WTC11 (cell line): ENCODE measurements around the gene ARTN. TPM values are rescaled to one million over a fixed set of nuclear protein-coding genes. Genes with fewer than 3 reads are reported as not detected.

Experiments used
- ATAC-seq: fragments of 200-7000 bp; cut with Tn5 transposase; 2 replicates; pipeline ENCODE4 v1.10.0; 2021; ENCODE audit warnings: mild to moderate bottlenecking, moderate library complexity
- CTCF ChIA-PET: fragments of 300-600 bp; sonication (Branson Sonifier 250); formaldehyde crosslinking; loops from one replicate; lab custom pipeline; 2021; ENCODE audit warnings: antibody characterized with exemption; lab: Charles Lee
- POLR2A ChIA-PET: fragments of 350-600 bp; sonication (Branson Sonifier 250); formaldehyde crosslinking; loops from one replicate; lab custom pipeline; 2021; ENCODE audit warnings: antibody characterized with exemption; lab: Charles Lee
- DNase-seq: peaks from one replicate; pipeline ENCODE4 v3.0.0; 2021; ENCODE audit warnings: low spot score
- H3K27ac Mint-ChIP-seq: 2 replicates; pipeline ENCODE4 v1.8.0; 2021; ENCODE audit warnings: mixed read lengths
- H3K27me3 Mint-ChIP-seq: 2 replicates; pipeline ENCODE4 v1.8.0; 2021; ENCODE audit warnings: low read depth, mild to moderate bottlenecking, moderate library complexity, mixed read lengths
- H3K36me3 Mint-ChIP-seq: 2 replicates; pipeline ENCODE4 v1.8.0; 2021; ENCODE audit warnings: mixed read lengths
- H3K4me1 Mint-ChIP-seq: 2 replicates; pipeline ENCODE4 v1.8.0; 2022; ENCODE audit warnings: mixed read lengths
- H3K4me3 Mint-ChIP-seq: 2 replicates; pipeline ENCODE4 v1.8.0; 2021; ENCODE audit warnings: mild to moderate bottlenecking, moderate library complexity, mixed read lengths
- H3K9me3 Mint-ChIP-seq: 2 replicates; pipeline ENCODE4 v1.8.0; 2021; ENCODE audit warnings: mixed read lengths
- AR ChIP-seq: fragments of 250-450 bp; sonication (Bioruptor Pico); IDR thresholded peaks from 2 replicates; pipeline ENCODE4 v1.9.0; 2021; ENCODE audit warnings: mild to moderate bottlenecking
- CREB1 ChIP-seq: sonication (generic); formaldehyde crosslinking; IDR thresholded peaks from 2 replicates; pipeline ENCODE4 v1.8.0; 2023; ENCODE audit warnings: mild to moderate bottlenecking, missing genetic modification reagents
- E2F5 ChIP-seq: sonication (generic); formaldehyde crosslinking; IDR thresholded peaks from 2 replicates; pipeline ENCODE4 v1.8.1; 2022; ENCODE audit warnings: mild to moderate bottlenecking, moderate library complexity, missing genetic modification reagents
- EMX1 ChIP-seq: fragments of 250-450 bp; sonication (Bioruptor Pico); IDR thresholded peaks from 2 replicates; pipeline ENCODE4 v1.8.0; 2021; ENCODE audit warnings: mild to moderate bottlenecking
- ERG ChIP-seq: fragments of 250-450 bp; sonication (Bioruptor Pico); IDR thresholded peaks from 2 replicates; pipeline ENCODE4 v1.8.0; 2021; ENCODE audit warnings: mild to moderate bottlenecking
- FOXK1 ChIP-seq: sonication (generic); formaldehyde crosslinking; IDR thresholded peaks from 2 replicates; pipeline ENCODE4 v1.8.0; 2022; ENCODE audit warnings: mild to moderate bottlenecking, moderate library complexity, missing genetic modification reagents
- GABPB1 ChIP-seq: sonication (generic); formaldehyde crosslinking; IDR thresholded peaks from 2 replicates; pipeline ENCODE4 v1.8.1; 2023; ENCODE audit warnings: mild to moderate bottlenecking, missing genetic modification reagents
- JUN ChIP-seq: sonication (generic); formaldehyde crosslinking; IDR thresholded peaks from 2 replicates; pipeline ENCODE4 v1.8.0; 2023; ENCODE audit warnings: mild to moderate bottlenecking, missing genetic modification reagents
- KAT7 ChIP-seq: sonication (generic); formaldehyde crosslinking; IDR thresholded peaks from 2 replicates; pipeline ENCODE4 v1.8.1; 2023; ENCODE audit warnings: missing genetic modification reagents, mild to moderate bottlenecking, borderline replicate concordance
- MAX ChIP-seq: sonication (generic); formaldehyde crosslinking; IDR thresholded peaks from 2 replicates; pipeline ENCODE4 v1.8.0; 2022; ENCODE audit warnings: mild to moderate bottlenecking, missing genetic modification reagents
- MLX ChIP-seq: sonication (generic); formaldehyde crosslinking; IDR thresholded peaks from 2 replicates; pipeline ENCODE4 v1.8.1; 2023; ENCODE audit warnings: mild to moderate bottlenecking, missing genetic modification reagents, moderate library complexity
- MXD4 ChIP-seq: fragments of 250-450 bp; sonication (Bioruptor Pico); IDR thresholded peaks from 2 replicates; pipeline ENCODE4 v1.8.0; 2021; ENCODE audit warnings: mild to moderate bottlenecking, moderate library complexity, borderline replicate concordance
- PRDM15 ChIP-seq: sonication (generic); formaldehyde crosslinking; IDR thresholded peaks from 2 replicates; pipeline ENCODE4 v1.8.0; 2022; ENCODE audit warnings: missing genetic modification reagents
- PREB ChIP-seq: sonication (generic); formaldehyde crosslinking; IDR thresholded peaks from 2 replicates; pipeline ENCODE4 v1.8.1; 2022; ENCODE audit warnings: mild to moderate bottlenecking, missing genetic modification reagents, moderate library complexity, borderline replicate concordance
- PRRX2 ChIP-seq: fragments of 250-450 bp; sonication (Bioruptor Pico); IDR thresholded peaks from 2 replicates; pipeline ENCODE4 v1.8.0; 2021; ENCODE audit warnings: mild to moderate bottlenecking
- SMAD4 ChIP-seq: sonication (generic); formaldehyde crosslinking; IDR thresholded peaks from 2 replicates; pipeline ENCODE4 v1.8.0; 2022; ENCODE audit warnings: mild to moderate bottlenecking, missing genetic modification reagents
- SP1 ChIP-seq: sonication (generic); formaldehyde crosslinking; conservative IDR thresholded peaks from 2 replicates; pipeline ENCODE4 v1.8.1; 2022; ENCODE audit warnings: missing genetic modification reagents
- TEAD1 ChIP-seq: sonication (generic); formaldehyde crosslinking; IDR thresholded peaks from 2 replicates; pipeline ENCODE4 v1.8.0; 2022; ENCODE audit warnings: mild to moderate bottlenecking, missing genetic modification reagents
- TEAD4 ChIP-seq: sonication (generic); formaldehyde crosslinking; IDR thresholded peaks from 2 replicates; pipeline ENCODE4 v1.8.0; 2022; ENCODE audit warnings: mild to moderate bottlenecking, missing genetic modification reagents
- USF2 ChIP-seq: sonication (generic); formaldehyde crosslinking; IDR thresholded peaks from 2 replicates; pipeline ENCODE4 v1.8.1; 2023; ENCODE audit warnings: mild to moderate bottlenecking, missing genetic modification reagents, moderate library complexity
- ZMAT4 ChIP-seq: fragments of 250-450 bp; sonication (Bioruptor Pico); IDR thresholded peaks from 2 replicates; pipeline ENCODE4 v1.9.0; 2021; ENCODE audit warnings: mild to moderate bottlenecking
- ZNF671 ChIP-seq: fragments of 250-450 bp; sonication (Bioruptor Pico); IDR thresholded peaks from 2 replicates; pipeline ENCODE4 v1.8.0; 2021; ENCODE audit warnings: mild to moderate bottlenecking
- total RNA-seq: library from RNA; stranded (reverse); gene quantifications from 3 replicates; pipeline ENCODE4 v1.2.3, GENCODE V29; 2021

Gene ARTN
- total RNA-seq, 1 experiment from 2014 or later, result 28.5 TPM

- TF ChIP-seq AR (CRISPR knock-in tag) (no peak), TEAD1 (CRISPR knock-in tag) (0 out of 2 replicates have a peak, but pooled peaks have one; percentile 6)
Measured at GRCh38 chr1:43973981-43974442, 40.4 kb downstream of the ARTN start (continued).

- Mint-ChIP-seq H3K27me3 (no peaks in the 10 kb centered on the region), H3K9me3 (no peaks in the 10 kb centered on the region), H3K4me1 (peaks cover 43% of the 10 kb centered on the region), H3K27ac (peak within 1 kb of the TSS; percentile 93), H3K36me3 (peaks cover 36% of the 10 kb centered on the region), H3K4me3 (peak within 1 kb of the TSS; percentile 89)
- ATAC-seq (peak; percentile 70), DNase-seq (peak; percentile 96)
- CTCF ChIA-PET, result interaction anchor here (0.6 to 2.9 kb wide), 13 partner anchors 14 to 420 kb away, joined by 3 to 23 read pairs (median 3); partner anchors contain the start of genes ARTN and IPO13
- POLR2A ChIA-PET, result interaction anchor here (0.6 to 2.3 kb wide), 7 partner anchors 18 to 730 kb away, joined by 3 to 13 read pairs (median 4); partner anchors contain the start of genes CCDC24 and SLC6A9
- TF ChIP-seq EMX1 (CRISPR knock-in tag) (no peak), MLX (CRISPR knock-in tag) (no peak), PRRX2 (CRISPR knock-in tag) (peak; percentile 90; the same call in 1 of the 2 replicates), USF2 (CRISPR knock-in tag) (peak; percentile 100), KAT7 (CRISPR knock-in tag) (peak; percentile 75; the same call in 1 of the 2 replicates), ERG (CRISPR knock-in tag) (peak; percentile 86; the same call in 1 of the 2 replicates), E2F5 (CRISPR knock-in tag) (peak; percentile 91; the same call in 1 of the 2 replicates), MXD4 (CRISPR knock-in tag) (no peak), ZNF671 (peak; percentile 51; the same call in 1 of the 2 replicates), FOXK1 (peak; percentile 88), MAX (peak; percentile 95), SP1 (CRISPR knock-in tag) (peak; percentile 85), ZMAT4 (CRISPR knock-in tag) (peak; percentile 70; the same call in 1 of the 2 replicates), GABPB1 (CRISPR knock-in tag) (peak; percentile 71; the same call in 1 of the 2 replicates), PREB (CRISPR knock-in tag) (no peak), TEAD4 (no peak), TEAD1 (CRISPR knock-in tag) (no peak), SMAD4 (no peak), JUN (CRISPR knock-in tag) (0 out of 2 replicates have a peak, but pooled peaks have one; percentile 13), CREB1 (CRISPR knock-in tag) (no peak), PRDM15 (CRISPR knock-in tag) (no peak)
Measured at GRCh38 chr1:43974443-43975248, 41.0 kb downstream of the ARTN start, which contains the start of gene ATP6V0B. Gene ATP6V0B (plus strand): TSS chr1:43974960. CDS start chr1:43975041, 81 bp downstream.
